NCI-H1105 (cell line): ENCODE results near the gene NNT.
"Not testable (repeated sequence)": the region's sequence is repeated elsewhere in the genome, so short reads cannot be mapped to it uniquely, and the experiment has no call there.

Source experiments
- DNase-seq: peaks from one replicate; lab custom pipeline; 2025; lab: John Stamatoyannopoulos, UW

Gene NNT

DNA sequence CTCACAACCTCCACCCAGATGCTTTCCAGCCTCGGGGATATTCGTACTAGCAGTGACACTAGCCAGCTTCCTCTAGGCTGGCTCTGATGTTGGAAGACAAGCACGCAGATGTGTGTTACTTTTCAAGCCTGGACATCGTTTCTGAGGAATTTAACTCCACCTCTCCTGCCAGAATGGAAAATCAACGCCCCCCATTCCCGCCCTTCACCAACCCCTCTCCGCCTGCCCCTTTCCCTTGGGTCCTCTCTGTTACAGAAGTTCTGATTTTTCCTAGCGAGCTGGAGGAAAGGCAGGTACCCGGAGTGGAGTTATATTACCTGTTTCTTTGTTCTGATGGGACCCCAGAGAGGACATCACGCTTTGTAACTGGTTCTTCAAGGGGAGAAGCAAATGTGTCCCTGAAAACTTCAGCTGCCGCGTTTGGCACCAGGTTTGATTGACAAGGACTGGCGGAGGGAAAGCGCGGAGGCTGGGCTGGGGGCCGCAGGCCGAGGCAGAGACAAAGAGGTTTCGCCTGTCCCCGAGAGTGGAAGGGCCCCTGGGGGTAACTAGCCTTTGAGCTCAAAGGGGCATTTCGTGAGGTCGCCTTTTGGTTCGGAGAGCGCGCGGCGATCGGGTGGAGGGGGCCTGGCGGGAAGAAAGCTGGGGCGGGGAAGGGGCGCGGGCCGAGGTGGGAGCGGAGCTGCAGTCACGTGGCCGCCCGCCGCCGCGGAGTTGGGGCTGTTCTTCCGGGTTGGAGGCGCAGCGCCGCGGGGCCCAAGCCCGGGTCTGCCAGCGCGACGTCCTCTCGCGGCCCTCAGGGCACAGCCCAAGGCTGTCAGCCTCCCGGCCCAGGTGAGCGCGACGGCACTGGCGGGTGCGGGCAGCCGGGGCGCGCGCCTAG, at the start of gene NNT:
Gene NNT (plus strand): TSS at position 720 of the 883 bp plus-strand sequence. CDS start 6,016 bp downstream, outside the sequence.
- DNase-seq = peak; percentile 69

DNA sequence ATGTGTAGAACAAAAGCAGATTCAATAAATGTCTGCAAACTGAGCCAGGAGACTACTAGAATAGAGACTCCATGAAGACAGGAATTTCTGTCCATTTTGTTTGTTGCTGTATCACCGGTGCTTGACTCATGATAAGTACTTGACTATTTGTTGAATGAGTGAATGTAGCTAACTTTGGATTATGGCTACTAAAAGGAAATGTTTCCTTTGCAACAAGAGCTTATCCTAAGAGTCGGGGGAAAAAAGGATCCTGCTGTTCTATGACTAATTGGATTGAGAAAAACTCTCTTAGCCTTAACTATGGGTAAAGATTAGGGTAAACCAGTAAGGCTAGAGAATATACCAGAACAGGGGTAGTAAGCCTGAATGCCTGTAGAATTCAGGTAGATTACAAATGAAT, 49.6 kb upstream of the NNT start:
- DNase-seq = no peak

GRCh38 chr5:43554497-43554896, 48.5 kb upstream of the NNT start:
- no peak for DNase-seq

- no peak for DNase-seq
These were observed 46.9 kb upstream of the NNT start for GRCh38 chr5:43555895-43556606.

- not testable (repeated sequence) for DNase-seq
These were observed 46.4 kb upstream of the NNT start for GRCh38 chr5:43556607-43556856.

GRCh38 chr5:43556857-43557542, 46.0 kb upstream of the NNT start, which contains the start of gene PAIP1:
Gene PAIP1 (minus strand): TSS chr5:43557077. CDS start chr5:43556846, 231 bp downstream.
- peak; percentile 88 for DNase-seq

DNA sequence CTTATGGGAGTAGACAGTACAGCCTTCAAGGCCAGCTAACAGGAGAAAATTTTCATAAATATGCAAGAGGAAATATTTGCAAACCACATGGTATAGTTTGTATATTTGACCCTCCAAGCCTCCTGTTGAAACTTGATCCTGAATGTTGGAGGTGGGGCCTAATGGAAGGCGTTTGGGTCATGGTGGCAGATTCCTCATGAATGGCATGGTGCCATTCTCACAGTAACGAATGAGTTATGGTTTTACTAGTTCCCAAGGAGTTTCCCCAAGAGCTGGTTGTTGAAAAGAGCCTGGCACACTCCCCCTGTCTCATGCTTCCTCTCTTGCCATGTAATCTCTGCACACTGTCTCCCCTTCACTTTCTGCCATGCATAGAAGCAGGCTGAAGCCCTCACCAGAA, 42.9 kb upstream of the NNT start:
- no peak for DNase-seq

DNA sequence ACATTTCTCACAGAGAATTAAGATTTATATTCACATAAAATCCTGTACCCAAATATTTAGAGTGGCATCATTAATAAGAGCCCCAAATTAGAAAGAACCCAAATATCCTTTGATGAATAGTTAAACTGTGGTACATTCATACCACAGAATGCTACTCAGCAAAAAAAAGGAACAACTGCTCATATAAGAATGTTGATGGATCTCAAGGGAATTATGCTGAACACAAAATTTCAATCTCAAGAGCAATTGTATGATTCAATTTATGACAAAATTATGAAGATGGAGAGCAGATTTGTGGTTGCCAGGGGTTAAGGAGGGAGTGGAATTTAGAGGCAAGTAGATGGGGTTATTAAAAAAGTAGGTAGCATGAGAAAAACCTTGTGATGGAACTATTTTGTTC, 41.6 kb upstream of the NNT start:
- no peak for DNase-seq

GRCh38 chr5:43563321-43563720, 39.7 kb upstream of the NNT start:
- DNase-seq = no peak

DNA sequence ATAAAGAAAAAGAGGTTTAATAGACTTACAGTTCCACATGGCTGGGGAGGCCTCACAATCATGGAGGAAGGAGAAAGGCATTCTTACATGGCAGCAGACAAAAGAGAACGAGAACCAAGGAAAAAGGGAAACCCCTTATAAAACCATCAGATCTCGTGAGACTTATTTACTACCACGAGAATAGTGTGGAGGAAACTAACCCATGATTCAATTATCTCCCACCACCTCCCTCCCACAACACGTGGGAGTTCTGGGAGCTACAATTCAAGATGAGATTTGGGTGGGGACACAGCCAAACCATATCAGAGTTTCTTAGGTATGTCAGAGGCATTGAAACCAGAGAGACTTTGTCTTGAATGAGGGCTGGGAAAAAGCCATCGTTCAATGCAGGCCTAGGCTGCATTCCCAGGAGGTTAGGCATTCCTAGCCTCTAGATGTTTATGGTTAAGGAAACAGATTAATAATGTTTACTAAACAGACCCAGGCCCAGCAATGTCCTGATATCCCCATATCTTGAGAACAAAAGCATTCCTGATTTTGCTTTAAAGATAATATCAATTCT, 38.6 kb upstream of the NNT start:
- no peak for DNase-seq

DNA sequence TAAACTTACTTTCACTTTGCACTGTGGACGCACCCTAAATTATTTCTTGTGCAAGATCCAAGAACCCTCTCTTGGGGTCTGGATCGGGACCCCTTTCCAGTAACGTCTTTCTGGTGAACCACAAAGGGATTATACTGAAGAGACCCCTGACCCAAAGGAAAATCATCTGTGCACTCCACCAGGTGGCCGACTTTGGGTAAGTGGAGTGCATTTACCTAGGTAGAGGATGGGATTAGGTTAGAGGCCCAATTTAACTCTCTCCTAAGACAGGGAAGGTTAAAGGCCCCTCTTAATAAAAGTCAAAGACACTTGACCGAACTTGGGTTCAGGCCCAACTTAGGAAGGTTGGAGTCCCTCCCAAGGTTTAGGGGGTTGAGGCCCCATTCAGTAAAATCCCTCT, 37.9 kb upstream of the NNT start:
- no peak for DNase-seq

GRCh38 chr5:43567967-43568366, 35.0 kb upstream of the NNT start:
- DNase-seq = no peak

DNA sequence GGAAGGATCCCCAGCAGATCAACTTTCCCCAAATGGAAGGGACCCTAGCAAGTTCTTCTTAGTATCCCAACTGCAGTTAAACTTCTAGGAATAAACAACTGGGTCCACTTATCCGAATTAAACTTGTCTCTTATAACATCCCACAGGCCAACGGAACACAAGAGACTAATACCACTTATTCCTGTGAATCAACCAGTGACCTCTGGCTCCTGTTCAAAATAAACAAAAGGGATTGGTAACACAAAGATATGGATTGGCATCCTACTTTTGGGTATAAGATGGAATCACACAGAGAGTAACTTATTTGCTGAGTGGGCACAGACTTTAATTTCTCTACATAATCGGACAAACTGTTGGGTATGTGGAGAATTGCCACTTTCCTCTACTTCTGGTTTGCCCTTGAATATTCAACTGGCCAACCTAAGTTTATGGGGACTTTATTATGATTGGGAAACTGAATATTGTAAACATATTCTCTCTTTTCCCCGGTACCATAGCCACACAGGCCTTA, 33.7 kb upstream of the NNT start:
- no peak for DNase-seq

GRCh38 chr5:43570450-43571158, 32.4 kb upstream of the NNT start:
- DNase-seq = no peak

- no peak for DNase-seq
These were observed 31.7 kb upstream of the NNT start for GRCh38 chr5:43571237-43571636.

- no peak for DNase-seq
These were observed 30.6 kb upstream of the NNT start for GRCh38 chr5:43572357-43572756.

DNA sequence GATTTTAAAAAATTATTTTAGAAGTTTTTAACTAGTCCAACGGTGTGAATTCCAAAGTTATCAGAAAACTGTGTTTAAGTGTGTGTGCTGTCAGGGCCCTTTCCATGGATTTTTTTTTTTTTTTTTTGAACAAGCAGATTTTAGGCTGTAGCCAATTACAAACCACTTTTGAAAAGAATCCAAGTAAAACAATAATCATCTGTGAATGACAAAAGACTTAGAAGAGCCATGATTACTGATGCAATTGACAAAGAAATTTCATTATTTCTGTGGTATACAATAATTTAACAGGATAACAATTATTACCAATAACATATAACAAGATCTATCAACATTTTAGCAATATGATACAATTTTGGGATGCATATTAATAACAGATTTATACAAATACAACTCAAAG, 29.9 kb upstream of the NNT start:
- DNase-seq = no peak

GRCh38 chr5:43580402-43581210, 22.4 kb upstream of the NNT start:
- not testable (repeated sequence) for DNase-seq

DNA sequence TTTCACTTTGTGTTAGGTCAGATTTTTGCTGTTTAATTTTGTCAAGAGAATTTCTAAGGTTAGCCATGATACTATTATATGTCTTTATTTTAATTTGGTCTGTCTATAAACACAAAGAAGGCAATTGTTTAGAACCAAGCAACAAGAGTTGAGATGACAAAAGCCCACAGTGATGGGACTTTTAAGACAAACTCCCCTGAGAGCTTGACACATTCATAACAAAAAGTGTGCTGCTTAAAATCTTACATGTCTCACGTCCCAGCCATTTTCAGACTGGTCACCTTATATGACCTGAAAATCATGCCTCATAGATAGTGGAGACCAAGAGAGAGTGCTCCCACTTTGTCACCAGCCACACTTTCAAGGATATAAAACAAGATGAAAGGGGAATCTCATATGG, 21.6 kb upstream of the NNT start:
- DNase-seq = no peak

DNA sequence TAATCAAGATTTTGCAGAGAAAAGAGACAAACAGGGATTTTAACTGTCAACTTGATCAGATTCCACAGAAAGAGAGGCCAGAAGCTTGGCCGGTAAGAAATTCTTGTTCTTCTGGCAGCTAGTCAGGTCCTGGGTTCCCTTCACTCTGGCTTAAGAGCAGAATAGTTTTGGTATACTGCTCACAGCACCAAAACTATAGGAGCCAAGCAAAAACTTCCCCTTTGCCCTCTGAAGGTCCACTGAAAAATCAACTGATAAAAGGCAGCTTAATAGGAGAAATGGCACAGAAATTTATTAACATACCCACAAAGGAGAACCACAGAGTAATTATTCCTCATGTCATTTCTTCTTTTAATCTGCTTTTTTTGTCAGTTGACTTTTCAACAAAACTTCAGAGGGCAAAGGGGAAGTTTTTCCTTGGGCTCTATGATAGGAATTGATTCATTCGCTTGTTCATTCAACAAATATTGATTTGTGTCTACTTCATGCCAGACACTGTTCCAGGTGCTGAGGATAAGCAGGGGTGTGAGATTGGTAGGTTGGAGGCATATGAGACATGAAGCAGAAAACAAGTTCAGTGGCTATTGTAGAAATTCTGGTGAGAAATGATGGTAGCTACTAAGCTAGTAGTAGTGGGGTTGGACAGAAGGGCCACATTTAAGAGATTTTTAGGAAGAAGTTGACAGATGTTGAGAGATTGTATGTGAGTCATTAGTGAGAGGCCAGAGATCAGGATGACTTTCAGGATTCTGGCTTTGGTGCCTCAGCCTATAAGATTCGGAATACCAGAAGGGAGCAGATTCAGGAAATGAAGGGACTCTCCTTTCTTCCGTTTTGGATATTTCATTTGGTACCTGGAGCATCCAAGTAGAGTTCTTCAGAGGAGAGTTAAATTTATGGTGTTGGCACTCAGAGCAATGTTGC, 20.6 kb upstream of the NNT start:
- no peak for DNase-seq
